DOHH2 (cell line): ENCODE results near the gene DIO2.

ENCODE experiments used
- EZH2phosphoT487 ChIP-seq: fragments of 200-600 bp; sonication (generic); IDR thresholded peaks from 2 replicates; pipeline ENCODE4 v1.6.1; 2017; ENCODE audit warnings: borderline replicate concordance, mild to moderate bottlenecking, antibody characterized with exemption, low read length, moderate library complexity, mixed read lengths
- TF ChIP-seq, protein P1 (sequence below): fragments of 200-600 bp; sonication (generic); IDR thresholded peaks from one replicate; pipeline ENCODE4 v1.5.1; 2014; ENCODE audit warnings: antibody characterized with exemption, mild to moderate bottlenecking, low read depth, low read length; ENCODE audit not compliant: poor library complexity, severe bottlenecking

- TF ChIP-seq, protein P1, sequence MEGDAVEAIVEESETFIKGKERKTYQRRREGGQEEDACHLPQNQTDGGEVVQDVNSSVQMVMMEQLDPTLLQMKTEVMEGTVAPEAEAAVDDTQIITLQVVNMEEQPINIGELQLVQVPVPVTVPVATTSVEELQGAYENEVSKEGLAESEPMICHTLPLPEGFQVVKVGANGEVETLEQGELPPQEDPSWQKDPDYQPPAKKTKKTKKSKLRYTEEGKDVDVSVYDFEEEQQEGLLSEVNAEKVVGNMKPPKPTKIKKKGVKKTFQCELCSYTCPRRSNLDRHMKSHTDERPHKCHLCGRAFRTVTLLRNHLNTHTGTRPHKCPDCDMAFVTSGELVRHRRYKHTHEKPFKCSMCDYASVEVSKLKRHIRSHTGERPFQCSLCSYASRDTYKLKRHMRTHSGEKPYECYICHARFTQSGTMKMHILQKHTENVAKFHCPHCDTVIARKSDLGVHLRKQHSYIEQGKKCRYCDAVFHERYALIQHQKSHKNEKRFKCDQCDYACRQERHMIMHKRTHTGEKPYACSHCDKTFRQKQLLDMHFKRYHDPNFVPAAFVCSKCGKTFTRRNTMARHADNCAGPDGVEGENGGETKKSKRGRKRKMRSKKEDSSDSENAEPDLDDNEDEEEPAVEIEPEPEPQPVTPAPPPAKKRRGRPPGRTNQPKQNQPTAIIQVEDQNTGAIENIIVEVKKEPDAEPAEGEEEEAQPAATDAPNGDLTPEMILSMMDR, result no peak
- TF ChIP-seq EZH2phosphoT487, result no peak
Measured at GRCh38 chr14:80172375-80173051, 38.8 kb downstream of the DIO2 start.
